Epithelial cell of prostate (primary cell): ENCODE measurements around the gene OR10A7.
"Not testable (repeated sequence)": the region's sequence is repeated elsewhere in the genome, so short reads cannot be mapped to it uniquely, and the experiment has no call there.

ENCODE experiments used
- DNase-seq: peaks from one replicate; pipeline ENCODE4 v3.0.0-alpha.2; 2011; ENCODE audit warnings: low read depth, low spot score
- H3K27ac ChIP-seq: fragments of 450-650 bp; 2 replicates; pipeline ENCODE4 v1.5.1; 2017; ENCODE audit warnings: mild to moderate bottlenecking

The OR10A7 gene, protein sequence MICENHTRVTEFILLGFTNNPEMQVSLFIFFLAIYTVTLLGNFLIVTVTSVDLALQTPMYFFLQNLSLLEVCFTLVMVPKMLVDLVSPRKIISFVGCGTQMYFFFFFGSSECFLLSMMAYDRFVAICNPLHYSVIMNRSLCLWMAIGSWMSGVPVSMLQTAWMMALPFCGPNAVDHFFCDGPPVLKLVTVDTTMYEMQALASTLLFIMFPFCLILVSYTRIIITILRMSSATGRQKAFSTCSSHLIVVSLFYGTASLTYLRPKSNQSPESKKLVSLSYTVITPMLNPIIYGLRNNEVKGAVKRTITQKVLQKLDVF

DNA sequence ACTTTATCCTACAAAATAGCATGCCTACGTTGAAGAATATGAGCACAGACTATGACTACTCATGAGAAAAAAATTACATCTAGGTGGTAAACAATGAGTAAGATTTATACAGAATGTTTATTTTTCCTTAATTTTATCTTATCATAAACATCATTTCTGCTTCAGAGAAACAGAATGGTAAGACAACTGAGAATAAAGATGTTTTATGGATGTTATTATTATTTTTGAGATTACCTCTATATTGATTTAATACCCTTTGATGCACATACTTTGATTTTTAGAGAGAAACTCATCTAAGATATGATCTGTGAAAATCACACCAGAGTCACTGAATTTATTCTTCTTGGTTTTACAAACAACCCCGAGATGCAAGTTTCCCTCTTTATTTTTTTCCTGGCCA, at the start of gene OR10A7:
TSS of gene OR10A7 (plus strand) at position 301 of the 400 bp plus-strand sequence. CDS start at position 301, 0 bp downstream.
- no peak for DNase-seq
- no peak within 1 kb of the TSS for H3K27ac ChIP-seq

DNA sequence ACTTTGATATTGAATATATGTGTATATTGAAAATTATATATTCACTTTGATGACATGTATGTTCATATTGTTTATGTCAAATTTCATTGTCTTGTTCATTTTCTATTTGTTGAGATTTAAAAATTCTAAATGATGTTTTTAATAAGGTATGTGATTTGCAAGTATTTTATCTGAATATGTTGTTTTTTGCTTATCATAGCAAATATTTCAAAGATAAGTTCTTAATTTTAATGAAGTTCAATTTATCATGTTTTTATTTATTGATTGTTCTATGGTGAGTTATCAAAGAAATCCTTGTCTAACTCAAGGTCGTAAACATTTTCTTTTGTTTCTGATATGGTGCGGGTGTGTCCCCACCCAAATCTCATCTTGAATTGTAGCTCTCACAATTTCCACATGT, 49.4 kb upstream of the OR10A7 start:
- no peak for DNase-seq
- no peak overlapping the region for H3K27ac ChIP-seq

DNA sequence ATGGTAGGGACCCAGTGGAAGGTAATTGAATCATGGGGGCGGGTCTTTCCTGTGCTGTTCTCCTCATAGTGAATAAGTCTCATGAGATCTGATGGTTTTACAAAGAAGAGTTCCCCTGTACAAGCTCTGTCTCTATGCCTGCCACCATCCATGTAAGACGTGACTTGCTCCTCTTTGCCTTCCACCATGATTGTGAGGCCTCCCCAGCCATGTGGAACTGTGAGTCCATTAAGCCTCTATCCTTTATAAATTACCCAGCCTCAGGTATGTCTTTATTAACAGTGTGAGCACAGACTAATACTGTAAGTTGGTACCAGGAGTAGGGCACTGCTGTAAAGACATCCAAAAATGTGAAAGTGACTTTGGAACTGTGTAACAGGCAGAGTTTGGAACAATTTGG, 49.0 kb upstream of the OR10A7 start:
- H3K27ac ChIP-seq, result not testable (repeated sequence)

DNA sequence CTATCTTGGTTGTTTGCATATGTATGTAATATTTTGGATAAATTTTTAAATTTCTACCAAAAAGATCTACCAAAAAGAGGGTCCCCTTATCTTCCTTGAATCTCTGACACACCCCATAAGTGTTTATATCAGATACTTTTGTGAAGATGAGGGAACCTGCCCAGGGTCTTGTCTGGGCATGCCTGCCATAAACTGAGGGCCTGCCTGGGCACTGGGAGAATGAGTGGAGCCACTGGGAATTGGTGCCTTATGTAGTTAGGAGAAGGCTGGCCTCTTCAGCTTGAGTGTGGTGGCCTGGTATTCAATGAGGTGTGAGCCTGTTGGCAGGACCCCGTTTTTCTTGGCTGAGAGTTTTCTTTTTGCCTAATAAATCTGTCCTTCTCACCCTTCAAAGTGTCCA, 48.1 kb upstream of the OR10A7 start:
- peak; percentile 12 for DNase-seq
- H3K27ac ChIP-seq, result peak overlapping the region; percentile 4

More for the DNA sequence above, 49.0 kb upstream of the OR10A7 start:
- not testable (repeated sequence) for DNase-seq

DNA sequence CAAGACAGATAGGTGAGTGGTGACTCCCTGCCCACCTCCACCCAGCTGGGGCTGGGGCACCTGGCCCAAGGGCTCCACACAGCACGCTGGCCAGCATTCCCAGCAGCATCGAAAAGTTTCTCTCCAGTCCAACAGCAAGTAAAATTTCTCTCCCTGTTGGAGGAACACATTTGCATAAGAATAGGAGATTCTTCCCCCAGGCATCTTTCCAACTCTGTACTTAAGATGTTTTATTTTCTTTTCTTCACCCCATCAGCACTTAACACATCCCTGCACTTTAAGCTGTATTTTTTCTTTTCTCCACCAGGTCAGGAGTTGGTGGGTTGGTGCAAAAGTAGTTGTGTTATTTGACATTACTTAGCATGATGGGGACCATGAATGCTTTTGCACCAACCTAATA, 47.4 kb upstream of the OR10A7 start:
- DNase-seq, result no peak
- no peak overlapping the region for H3K27ac ChIP-seq

DNA sequence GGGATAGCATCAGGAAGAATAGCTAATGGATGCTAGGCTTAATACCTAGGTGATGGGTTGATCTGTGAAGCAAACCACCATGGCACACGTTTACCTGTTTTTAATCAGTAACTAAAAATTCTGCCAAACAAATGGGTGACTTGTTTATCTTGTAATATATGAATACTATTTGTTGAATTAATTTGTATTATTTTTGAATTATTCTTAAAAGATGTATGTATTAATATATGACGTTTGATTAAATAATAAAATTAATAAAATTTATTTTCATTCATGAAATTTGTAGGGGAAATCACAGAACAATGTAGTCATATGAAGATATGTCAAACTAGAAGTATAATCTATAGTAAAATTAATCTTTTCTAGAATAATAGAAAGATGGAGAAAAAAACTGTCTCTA, 32.3 kb upstream of the OR10A7 start:
- no peak for DNase-seq
- no peak overlapping the region for H3K27ac ChIP-seq

DNA sequence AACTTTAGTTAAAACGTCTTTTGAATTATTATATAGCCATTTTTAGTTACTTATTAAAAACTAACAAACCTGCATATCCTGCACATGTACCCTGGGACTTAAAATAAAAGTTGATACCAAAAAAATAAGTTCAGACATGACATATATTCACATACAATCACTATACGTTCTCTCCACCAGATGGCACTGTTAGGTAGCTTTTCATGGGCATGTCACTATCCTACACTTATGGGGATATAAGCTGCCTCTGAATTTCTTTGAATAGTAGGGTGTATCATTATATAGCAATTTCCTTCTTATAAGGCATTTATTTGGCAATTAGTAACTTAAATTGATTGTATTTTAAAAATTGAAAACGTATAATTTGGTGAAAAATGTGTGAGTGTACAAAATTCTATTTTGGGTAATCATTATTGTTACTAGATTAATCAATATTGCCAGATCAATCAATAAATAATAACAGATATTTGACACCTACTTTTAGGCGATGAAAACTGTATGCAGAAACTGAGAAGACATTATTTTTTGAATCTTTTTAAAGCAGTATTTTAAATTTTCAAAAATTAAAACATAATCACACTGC, 31.8 kb upstream of the OR10A7 start:
- DNase-seq, result peak; percentile 8
- H3K27ac ChIP-seq, result no peak overlapping the region

DNA sequence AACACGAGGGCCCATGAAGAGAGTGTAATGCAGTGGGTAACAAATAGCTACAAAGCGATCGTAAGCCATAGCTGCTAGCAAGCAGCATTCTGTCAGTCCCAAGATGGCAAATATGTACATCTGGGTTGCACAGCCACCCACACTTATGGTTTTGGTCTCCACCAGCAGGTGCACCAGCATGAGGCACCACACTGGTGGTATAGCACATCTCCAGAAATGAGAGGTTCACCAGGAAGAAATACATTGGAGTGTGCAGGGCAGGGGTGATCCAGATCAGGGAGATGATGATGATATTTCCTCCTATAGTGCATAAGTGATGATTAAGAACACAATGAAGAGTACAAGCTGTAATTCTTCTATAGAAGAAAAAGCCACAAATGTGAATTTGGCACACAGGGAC, 26.4 kb upstream of the OR10A7 start:
- no peak overlapping the region for H3K27ac ChIP-seq
- no peak for DNase-seq

DNA sequence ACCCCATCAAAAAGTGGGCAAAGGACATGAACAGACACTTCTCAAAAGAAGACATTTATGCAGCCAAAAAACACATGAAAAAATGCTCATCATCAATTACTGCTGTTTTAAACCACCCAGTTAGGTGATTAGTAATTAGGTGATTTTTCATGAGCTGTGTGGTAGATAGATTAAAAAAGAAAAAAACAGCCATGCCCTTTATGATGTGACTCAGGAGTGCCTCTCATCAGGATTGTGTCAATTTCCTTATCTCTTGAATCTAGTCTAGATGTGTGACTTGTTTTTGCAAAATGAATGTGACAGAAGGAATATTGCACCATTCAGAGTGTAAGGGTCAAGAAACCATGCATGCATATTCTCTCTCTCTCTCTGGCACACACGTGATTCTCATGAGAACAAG, 5.7 kb downstream of the OR10A7 start:
- no peak overlapping the region for H3K27ac ChIP-seq

DNA sequence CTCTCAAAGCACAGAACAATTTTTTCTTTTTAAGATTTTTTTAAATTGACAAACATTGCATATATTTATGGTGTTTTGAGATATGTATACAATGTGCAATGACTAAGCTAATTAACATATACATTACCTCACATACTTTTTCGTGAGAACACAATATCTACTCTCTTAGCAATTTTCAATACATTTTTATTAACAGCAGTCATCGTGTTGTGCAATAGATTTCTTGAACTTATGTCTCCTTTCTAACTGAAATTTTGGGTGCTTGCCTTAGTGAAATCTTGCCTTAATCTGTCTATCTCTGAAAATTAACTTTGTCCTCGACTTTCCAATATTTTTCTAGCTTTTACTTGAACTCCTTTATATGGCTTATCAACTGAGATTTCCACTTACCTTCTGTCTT, 6.8 kb downstream of the OR10A7 start:
- H3K27ac ChIP-seq, result no peak overlapping the region
- no peak for DNase-seq

More for the DNA sequence above, 5.7 kb downstream of the OR10A7 start:
- no peak for DNase-seq

DNA sequence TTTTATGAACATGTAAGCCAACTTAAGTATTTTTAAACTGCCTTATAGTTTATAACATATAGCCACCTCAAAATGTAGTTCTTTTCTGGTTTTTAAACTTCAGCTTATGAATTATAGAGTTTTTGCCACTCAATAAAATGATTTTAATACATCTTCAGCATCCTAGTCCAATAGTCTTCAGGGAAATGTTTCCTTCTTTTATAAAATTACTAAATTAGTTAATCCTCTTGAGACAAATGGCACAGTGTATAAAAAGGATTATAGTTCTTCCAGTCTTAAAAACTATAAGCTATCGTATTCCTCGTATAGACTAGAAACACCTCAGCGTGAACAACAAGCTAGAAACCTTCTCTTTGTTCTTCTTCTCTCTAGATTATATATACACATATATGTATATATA, 23.5 kb downstream of the OR10A7 start, which contains the start of gene OR6C74:
TSS of gene OR6C74 (plus strand) at position 301 of the 400 bp plus-strand sequence. CDS start 2,679 bp downstream, outside the sequence.
- no peak for DNase-seq
- no peak within 1 kb of the TSS for H3K27ac ChIP-seq

DNA sequence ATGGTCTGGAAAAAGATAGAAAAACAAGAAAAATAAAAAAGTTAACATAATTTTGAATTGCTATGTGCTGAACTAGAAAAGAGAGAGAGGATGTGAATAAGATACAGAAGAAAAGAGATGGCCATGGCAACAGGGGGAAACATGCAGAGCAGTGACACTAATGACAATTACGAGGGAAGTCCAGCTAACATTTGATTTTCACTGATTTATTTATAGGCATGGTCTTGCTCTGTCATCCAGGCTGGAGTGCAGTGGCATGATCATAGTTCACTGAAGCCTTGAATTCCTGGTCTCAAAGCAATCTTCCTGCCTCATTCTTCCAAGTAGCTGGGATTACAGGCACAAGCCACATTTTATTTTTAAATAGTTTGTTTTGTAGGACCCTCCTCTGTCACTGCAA, 25.3 kb downstream of the OR10A7 start:
- DNase-seq, result no peak
- H3K27ac ChIP-seq, result no peak overlapping the region

DNA sequence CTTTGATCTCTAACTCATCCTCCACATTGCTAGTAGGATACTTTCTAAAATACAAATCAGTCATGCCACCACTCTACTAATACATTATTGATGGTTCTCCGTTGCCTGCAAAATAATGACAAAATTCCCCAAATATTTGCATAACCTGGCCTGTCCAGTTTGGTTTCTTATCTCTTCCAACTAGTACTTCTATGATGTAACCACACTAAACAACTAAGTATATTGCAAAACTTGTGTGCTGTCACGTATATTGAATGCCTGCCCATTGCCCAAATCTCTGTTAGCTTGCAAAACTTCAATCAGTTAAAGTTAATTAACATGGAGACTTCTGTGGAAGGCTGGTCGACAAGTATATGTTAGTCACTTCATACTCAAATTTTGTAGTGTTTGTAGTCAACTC, 30.1 kb downstream of the OR10A7 start:
- no peak for DNase-seq
- no peak overlapping the region for H3K27ac ChIP-seq

DNA sequence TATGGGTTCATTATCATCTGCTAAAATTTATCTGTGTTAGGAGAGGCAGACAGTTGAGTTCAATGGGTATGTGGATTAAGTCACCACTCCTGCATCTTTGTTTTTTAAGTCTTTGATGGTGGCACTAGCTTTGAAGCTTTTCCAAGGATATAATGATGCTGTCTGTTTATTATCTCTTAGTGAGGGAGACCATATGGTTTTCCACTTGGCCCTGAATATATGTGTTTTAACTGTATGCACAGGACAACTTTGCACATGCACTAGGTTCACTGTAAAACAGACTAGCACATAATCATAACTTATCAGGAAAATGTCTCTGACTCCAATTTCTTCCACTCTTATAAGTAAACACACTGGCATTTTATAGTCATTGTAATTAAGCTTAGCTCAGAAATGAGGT, 32.5 kb downstream of the OR10A7 start:
- DNase-seq, result no peak
- no peak overlapping the region for H3K27ac ChIP-seq

DNA sequence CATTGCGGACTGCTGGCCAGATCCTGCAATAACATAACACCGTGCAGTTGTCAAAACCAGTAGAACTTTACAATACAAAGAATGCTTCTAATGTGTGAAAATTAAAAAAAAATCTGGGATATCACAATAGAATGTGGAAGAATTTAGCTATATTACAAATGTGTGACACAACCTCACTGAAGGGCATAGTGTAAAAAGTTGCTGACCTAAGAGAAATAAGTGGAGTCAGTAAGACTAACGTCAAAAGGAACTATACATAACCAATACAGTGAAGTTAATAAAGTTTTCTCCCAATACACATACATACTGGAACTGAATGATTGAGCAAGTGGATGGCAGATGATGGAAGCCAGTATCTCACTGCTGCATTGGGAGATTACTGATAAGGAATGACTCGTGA, 36.0 kb downstream of the OR10A7 start:
- DNase-seq, result no peak

DNA sequence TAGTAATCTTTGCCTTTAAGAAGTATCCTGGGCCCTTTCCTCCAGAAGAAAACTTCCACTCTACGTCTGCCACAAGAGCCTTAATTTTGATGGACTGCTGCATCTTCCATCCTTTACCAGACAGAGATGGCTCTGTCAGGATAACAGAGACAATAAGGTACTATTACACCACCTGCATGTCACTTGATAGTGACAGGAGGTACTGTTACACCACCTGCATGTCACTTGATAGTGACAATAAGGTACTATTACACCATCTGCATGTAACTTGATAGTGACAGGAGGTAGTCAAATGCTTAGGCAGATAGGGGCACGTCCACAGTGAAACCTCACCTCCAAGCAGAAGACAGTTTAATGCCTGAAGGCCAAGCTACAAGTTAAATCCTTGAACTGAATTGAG, 37.5 kb downstream of the OR10A7 start:
- no peak overlapping the region for H3K27ac ChIP-seq
- DNase-seq, result no peak

More for the DNA sequence above, 36.0 kb downstream of the OR10A7 start:
- no peak overlapping the region for H3K27ac ChIP-seq
